ENCODE results near the gene TDRKH.
"Not testable (repeated sequence)": the region's sequence is repeated elsewhere in the genome, so short reads cannot be mapped to it uniquely, and the experiment has no call there.

Gene TDRKH

DNA sequence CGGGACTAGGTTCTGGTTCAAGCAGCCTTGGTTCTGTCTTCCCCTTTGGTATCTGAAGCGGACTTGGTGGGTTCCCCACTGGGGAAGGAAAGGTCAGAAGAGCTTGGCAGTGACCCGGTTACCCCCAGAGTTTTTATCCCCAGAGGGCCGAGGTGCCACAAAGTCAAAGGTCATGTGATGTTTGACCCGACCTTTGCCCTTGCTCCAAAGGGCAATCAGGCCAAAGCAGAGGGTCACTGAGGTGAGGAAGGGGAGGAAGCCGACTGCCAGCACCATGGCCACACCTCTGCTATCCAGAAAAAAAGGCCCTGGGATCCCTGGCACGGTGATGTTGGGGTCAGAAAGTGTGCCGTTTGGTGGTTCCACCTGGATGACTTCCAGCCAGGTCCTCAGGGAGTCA, 10.5 kb upstream of the TDRKH start:
- FAIRE-seq = no peak

DNA sequence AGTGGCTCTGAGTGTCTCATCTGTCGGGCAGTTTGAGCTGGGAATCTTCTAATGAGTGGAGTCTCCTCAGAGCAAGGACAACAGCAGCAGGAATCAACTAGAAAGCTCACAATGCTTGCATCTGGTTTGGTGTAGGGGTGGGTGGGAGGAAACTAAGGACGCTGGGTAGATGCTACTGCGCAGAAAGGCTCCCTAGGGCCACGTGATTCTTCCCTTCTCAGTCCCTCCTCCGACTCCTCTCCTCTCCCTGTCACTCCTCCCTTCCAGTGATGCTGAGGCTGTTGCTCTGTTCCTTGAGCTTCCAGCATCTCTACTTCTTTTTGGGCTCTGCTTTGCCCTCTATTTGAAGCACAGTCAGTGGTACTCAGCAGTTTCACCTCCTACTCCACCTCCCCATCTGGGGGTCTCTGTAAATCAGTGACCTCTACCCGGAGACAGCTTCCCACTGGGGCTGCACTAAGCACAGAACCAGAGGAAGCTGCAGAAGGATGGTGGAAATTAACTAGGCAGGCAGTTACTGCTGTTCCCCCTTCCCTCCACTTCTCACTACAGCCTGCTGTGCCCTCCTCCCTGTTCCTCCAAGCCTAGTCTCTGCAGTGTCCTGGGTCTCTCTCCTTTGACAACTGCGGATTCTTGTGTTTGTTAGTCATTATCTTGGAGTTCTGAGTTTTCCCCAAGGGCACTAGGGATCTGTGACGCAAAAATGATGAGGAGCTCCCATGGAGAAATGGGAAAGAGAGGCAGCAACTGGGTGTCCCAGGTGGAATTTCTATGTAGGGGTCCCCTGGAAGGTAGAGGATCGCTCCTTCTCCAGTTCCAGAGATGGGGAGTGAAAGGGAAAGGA, 9.1 kb upstream of the TDRKH start:
- no peak for FAIRE-seq

DNA sequence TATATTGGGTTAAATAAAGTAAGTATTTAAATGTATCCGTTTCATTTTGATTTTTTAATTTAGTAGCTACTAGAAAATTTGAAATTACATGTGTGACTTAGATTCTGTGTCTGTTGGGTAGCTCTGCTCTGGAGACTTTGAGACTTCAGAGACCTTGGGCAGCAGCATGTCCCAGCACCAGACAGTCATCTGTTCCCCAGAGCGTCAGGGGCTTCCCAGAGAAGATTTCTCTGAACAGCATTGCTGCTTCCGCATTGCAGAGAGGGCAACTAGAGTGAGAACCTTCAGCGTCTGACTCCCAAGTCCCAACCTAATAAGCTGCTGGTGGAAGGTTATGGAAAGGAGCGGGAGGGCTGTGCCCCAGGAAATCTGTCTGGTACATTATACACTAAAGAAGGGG, 8.3 kb upstream of the TDRKH start:
- FAIRE-seq = no peak

DNA sequence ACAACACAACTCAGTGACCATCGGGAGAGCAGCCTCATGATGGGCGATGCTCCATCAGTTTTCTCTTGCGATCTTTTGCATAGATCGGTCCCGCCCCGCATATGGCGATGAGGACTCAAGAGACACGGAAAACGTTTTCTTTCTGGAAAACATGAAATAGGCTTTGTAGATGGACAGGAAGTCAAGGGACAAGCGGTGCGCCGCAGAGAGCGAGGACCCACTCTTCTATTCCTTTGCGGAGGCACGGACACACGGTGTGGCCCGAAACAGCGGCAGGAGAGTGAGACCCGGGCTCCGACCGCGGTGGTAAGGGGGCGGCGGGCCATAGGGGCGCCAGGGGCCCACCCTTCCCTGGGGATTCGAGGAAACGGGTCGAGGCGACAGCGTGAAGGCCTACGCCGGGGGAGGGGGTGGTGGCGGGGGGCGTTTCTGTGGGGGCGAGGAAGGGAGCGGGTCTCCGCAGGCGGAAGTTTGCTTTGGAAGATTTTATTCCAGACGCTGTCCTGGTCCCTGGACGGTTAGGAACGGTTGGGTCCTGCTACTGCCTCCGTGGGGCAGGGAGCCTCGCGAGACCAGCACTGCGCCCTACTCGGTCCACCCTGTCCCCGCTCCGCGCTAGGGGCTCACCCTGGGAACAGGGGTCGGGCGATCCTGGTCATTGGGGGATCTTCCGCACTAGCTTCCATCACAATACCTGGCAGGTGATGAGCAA, 796 bp upstream of the TDRKH start:
- no peak for FAIRE-seq

DNA sequence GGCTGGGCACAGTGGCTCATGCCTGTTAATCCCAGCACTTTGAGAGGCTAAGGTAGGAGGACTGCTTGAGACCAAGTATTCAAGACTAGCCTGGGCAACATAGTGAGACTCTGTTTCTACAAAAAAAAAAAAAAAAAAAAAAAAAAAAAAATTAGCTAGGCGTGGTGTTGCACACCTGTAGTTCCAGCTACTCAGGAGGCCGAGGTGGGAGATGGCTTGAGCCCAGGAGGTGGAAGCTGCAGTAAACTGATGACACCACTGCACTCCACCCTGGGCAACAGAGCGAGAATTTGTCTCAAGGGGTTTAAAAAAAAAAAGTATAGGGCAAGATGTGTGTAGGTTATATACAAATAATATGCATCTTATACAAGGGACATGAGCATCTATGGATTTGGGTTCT, 2.6 kb downstream of the TDRKH start:
- FAIRE-seq = no peak

DNA sequence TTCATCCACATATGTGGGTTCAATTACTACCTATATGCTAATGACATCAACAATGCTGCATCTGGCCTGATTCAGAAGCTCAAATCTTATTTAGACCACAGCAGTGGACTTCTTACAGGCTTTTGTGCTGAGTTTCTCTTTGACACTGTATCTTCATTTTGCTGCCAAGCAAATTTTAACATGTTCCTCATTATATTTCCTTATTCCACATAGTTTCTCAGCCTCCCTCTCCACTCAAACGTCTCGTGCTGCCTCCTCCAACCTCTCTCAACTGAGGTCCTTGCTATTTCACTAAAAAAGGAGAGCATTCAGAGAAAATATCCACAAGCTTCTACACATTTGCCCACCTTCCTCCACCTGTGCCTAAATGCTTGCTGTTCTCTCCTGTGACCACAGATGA, 6.5 kb downstream of the TDRKH start:
- FAIRE-seq = no peak

- FAIRE-seq = no peak
These were observed 7.6 kb downstream of the TDRKH start for GRCh38 chr1:151782741-151783140.

DNA sequence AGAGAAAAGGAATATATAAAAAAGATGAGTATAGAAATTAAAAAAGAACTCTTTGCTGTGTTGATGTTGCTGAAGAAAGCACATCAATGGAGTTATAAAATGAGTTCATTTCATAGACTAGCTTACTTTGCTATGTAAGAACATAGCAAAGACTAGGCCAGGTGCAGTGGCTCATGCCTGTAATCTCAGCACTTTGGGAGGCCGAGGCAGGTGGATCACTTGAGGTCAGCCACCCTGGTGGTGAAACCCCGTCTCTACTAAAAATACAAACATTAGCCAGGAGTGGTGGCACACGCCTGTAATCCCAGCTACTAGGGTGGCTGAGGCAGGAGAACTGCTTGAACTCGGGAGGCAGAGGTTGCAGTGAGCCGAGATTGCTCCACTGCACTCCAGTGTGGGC, 8.3 kb downstream of the TDRKH start:
- FAIRE-seq = not testable (repeated sequence)

DNA sequence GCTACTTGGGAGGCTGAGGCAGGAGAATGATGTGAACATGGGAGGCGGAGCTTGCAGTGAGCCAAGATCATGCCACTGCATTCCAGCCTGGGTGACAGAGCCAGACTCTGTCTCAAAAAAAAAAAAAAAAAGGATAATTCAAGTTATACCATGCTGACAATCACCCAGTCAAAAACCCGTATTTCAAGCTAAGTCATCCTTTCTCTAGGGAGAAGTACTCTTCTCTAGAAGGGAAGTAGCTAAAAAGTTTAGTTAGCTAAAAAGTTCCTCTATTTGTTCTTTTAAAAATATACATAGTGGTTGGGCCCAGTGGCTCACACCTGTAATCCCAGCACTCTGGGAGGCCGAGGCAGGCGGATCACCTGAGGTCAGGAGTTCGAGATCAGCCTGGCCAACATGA, 9.6 kb downstream of the TDRKH start:
- FAIRE-seq = not testable (repeated sequence)

GRCh38 chr1:151779852-151780251, 10.4 kb downstream of the TDRKH start:
- FAIRE-seq = no peak

DNA sequence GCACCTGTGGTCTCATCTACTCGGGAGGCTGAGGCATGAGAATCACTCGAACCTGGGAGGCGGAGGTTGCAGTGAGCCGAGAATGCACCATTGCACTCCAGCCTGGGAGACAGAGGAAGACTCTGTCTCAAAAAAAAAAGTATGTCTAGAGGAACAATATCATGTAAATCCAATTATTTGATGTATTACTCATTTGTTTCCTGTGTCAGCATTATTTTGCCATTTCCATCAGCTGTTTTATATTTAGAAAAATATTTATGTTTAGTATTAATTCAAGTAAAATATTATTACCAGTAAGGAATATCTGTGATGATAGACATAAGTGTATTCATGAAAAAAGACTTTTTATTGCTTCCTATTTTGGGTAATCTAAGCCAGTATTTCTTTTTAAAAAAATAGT, 13.0 kb downstream of the TDRKH start:
- peak; percentile 33 for FAIRE-seq

DNA sequence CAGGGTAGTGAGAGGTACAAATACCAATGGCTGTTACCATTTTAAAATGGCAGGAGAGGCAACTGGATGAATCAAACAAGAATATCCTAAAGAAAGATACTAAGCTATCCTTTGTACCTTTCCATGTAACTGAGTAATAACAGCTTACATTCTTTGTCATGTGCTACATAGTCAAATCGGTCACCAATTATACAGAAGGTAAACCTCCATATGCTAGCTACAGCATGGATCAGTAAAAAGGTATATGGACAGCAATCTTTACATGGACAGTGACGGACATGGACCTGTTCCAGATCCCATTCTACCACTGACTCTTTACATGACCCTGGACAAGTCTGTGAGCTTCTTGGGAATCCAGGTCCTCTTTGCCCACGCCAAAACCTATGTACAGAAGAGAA, 13.6 kb downstream of the TDRKH start:
- FAIRE-seq = no peak

GRCh38 chr1:151775894-151776664, 14.2 kb downstream of the TDRKH start:
- no peak for FAIRE-seq

DNA sequence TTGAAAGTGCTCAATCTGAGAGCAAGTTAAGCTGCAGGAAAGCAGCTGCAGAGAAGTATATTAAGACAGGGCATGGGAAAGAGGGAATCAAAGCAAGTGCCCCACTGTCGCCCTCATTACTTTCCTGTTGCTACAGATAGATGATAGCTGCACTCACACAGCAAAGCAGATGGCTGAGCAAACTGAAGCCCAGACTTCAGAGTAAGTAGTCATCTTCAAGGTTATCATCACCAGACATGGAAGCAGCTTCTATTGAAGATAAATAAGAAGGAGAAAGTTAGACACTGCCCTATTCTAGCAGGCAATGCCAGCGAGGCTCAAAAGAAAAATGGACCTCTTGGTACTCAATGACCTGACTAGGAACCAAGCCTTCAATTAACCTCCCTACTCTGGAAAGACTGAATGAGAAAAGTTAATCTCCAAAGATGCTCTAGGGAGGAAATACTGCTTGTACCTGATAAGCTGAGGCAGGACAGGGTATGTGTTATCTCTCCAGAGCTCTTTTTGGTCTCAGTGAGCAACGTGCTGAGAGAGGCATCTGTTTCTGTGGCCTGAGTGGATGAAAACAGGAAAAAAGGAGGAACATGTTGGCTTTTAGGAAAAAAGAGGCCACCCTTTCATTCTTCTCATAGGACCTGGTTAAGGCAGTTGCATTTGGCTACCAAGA, 15.9 kb downstream of the TDRKH start:
- FAIRE-seq = no peak

- FAIRE-seq = no peak
These were observed 16.6 kb downstream of the TDRKH start for GRCh38 chr1:151773702-151774101.

- FAIRE-seq = not testable (repeated sequence)
These were observed 21.0 kb downstream of the TDRKH start for GRCh38 chr1:151769270-151769669.

- FAIRE-seq = not testable (repeated sequence)
These were observed 21.8 kb downstream of the TDRKH start for GRCh38 chr1:151768351-151769066.

DNA sequence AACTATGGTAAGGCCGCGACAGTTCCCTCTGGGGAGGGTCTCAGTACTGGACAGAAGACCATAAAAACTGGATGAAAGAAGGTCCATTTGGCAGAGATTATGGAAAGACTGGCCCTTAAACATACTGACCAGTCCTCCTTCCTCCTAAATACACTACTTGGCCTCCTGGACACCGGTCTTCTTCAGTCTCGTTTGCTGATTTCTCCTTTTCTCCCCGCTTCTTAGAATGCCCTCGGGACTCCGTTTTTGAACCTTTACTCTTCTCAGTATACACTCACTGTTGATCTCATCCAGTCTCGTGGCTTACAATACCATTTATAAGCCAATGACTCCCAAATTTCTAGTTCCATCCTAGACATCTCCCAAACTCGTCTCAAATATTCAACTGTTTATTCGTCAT, 26.3 kb downstream of the TDRKH start:
- no peak for FAIRE-seq

DNA sequence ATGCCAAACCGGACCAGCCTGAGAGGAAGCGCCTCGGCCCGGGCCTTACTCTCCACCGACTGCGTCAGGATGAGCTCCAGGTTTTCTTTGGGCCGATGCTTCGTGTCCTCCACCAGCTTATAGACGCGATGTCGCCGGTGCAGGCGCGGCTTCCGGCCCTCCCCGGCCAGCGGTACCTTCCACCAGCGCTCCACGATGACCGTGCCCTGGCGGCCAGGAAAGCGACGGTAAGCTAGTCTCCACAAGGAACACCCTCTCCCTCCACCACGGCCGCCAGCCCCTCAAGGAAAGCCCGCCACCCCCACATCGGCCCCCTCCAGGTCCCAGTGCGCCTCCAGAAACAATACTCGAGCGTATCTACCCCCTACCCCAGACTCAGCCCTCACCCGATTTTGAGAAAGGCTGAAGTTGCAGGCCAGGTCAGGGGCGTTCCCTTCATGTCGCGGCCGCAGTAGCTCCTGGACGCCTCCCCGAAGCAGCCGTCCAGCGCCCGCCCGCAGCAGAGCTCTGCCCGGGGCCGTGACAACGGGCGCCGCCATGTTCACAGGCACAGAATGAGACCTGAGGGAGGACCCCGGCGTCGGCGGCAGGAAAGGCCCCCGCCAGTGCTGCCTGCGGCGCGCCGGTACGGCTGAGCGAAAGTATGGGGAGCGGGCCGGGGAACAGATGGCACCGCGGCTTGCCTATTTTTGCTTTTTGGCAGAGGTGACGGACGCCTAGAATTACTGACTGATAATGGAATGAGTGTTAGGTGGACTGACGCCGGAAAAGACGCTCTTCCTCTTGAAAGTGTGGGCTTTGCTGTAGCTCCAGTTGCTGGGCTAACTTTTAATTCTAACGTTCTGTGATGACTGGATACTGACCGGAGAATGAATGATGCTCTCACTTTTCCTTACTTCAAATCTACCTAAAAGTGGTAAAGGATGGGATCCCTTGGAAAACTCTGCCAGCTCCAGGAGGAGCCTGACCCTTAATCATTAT, 27.1 kb downstream of the TDRKH start, which contains the start of gene MRPL9:
Gene MRPL9 (minus strand): TSS at position 556 of the 981 bp plus-strand sequence. CDS start 17 bp downstream, at position 539.
- FAIRE-seq = peak; percentile 25

GRCh38 chr1:151760597-151761385, 29.5 kb downstream of the TDRKH start:
- no peak for FAIRE-seq
